GM12872 (cell line): ENCODE measurements around the gene COPS8.

Experiments used
- CTCF ChIP-seq: IDR thresholded peaks from 3 replicates; pipeline ENCODE4 v1.5.1; 2011; ENCODE audit warnings: low read depth, mild to moderate bottlenecking, low read length, moderate library complexity; ENCODE audit not compliant: insufficient read depth

COPS8 gene

GRCh38 chr2:237109421-237109934 lies 23.8 kb downstream of the COPS8 start:
- TF ChIP-seq CTCF: no peak

DNA sequence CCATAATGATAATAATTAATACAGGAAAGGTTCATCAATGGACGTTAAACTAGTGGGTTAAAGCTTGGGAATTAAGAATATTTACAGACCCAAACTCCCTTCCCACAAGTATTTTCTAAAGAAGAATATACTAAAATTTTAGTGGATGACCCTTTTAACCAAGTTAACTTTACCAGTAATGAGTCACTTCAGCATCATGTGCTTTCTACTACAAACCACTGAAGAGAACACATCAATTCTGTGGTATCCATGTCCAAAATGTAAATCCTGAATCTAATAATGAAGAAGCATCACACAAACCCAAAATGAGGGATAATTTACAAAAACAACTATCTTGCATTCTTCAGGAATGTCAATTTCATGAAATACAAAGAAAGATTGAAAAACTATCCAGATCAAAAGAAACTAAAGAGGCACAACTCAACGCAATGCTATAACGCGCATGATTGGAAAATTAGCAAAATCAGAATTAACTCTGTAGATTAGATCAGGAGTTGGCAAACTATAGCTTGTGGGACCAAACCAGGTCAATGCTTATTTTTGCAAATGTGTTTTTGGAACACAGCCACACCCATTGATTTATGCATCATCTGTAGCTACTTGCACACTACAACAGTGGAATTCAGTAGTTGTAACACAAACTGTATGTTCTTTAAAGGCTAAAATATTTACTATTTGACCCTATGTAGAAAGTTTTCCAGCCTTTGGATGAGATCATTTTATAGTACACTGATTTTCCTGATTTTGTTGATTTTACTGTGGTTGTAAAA lies 27.5 kb downstream of the COPS8 start:
- no peak for TF ChIP-seq CTCF

DNA sequence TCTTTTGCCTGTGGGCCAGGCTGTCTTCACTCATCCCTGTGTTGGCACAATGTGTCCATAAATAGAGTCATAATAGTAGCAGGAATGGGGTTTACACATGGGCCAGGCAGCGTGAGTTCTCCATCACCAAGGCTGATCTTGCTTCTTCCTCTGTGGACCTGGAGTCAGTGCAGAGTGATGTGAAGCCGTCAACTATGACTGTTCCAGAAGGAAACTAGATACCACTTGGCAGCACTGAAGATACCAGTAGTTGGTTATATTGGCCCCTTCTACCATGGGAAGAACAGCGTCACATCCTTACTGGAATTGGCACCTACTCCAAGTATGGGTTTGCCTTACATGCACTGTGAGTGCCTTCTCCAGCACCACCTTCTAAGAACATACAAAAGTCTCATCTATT lies 30.2 kb downstream of the COPS8 start:
- TF ChIP-seq CTCF: no peak

DNA sequence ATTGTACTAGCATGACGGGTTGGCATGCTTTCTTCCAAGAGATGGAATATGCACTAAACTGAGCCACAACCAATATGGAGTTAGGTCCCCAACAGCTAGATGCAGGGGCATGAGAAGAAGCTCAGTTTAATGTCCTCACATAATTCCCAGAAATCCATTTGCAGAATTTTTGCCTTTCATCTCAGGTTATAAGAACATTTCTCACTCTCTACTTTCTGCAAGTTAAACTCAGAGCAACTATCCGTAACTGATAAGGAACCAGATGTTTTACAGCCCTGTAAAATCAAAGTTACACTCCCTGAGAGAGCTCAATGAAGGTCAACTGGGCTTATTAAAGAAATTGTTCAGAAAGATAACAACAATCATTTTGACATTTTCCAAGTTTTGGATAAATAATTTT lies 30.7 kb downstream of the COPS8 start:
- TF ChIP-seq CTCF: no peak

DNA sequence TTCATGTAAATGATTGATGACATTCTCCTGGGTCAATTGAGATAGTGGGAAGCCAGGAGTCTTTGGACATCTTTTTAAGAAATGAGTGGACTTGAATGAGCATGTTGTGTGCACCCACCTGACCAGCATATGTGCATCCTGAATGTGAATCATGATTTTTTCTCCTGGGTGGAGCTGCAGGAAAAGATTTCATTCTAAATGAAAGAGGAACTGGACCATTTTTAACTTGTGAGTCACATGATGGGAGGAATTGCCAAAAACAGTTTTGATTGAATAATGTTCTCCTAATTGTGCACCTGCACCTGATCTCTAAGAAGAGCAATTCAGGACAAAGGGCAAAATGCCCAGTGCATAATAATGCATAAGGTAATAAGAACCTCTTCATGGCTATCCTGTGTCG lies 32.3 kb downstream of the COPS8 start:
- no peak for TF ChIP-seq CTCF

GRCh38 chr2:237118561-237119155 lies 33.0 kb downstream of the COPS8 start:
- no peak for TF ChIP-seq CTCF

- no peak for TF ChIP-seq CTCF
Observed at GRCh38 chr2:237120916-237121315, 35.2 kb downstream of the COPS8 start.
